Gastroesophageal sphincter (tissue), 4 donors: ENCODE results near the gene FBLN1. TPM values are rescaled to one million over a fixed set of nuclear protein-coding genes. Genes with fewer than 3 reads are reported as not detected.

ENCODE experiments used
- ATAC-seq: fragments of 150-250 bp; one replicate; pipeline ENCODE4 v1.9.1; 2016; ENCODE audit warnings: mild to moderate bottlenecking, moderate library complexity
- H3K27ac ChIP-seq, 4 donors: fragments of 200-600 bp; sonication (generic) in 3 of 4; 1 replicate in 3 of 4; 2 replicates in 1 of 4; pipeline ENCODE4 v1.5.1; 2016 to 2019
- H3K27me3 ChIP-seq: fragments of 200-600 bp; sonication (generic); one replicate; pipeline ENCODE4 v1.5.1; 2019
- H3K36me3 ChIP-seq, 2 donors: fragments of 200-600 bp; sonication (generic); one replicate each; pipeline ENCODE4 v1.5.1; 2019; ENCODE audit warnings: control low read depth in 1 of 2
- H3K4me1 ChIP-seq, 3 donors: fragments of 200-600 bp; sonication (generic); 1 replicate in 2 of 3; 2 replicates in 1 of 3; pipeline ENCODE4 v1.5.1; 2016 to 2019; ENCODE audit warnings: control low read depth in 2 of 3
- H3K4me3 ChIP-seq, 2 donors: fragments of 200-600 bp; sonication (generic); one replicate each; pipeline ENCODE4 v1.5.1; 2019; ENCODE audit warnings: mild to moderate bottlenecking in 1 of 2, moderate library complexity in 1 of 2
- H3K9me3 ChIP-seq, 3 donors: fragments of 200-600 bp; sonication (generic); one replicate each; pipeline ENCODE4 v1.5.1; 2017 to 2019; ENCODE audit warnings: control low read depth in 2 of 3
- EP300 ChIP-seq: sonication (generic); formaldehyde crosslinking; IDR thresholded peaks from one replicate; pipeline ENCODE4 v1.6.1; 2017; ENCODE audit warnings: antibody characterized with exemption, mild to moderate bottlenecking
- POLR2A ChIP-seq, 2 donors: fragments of 450-650 bp; IDR thresholded peaks; one replicate each; pipeline ENCODE4 v1.6.1; 2017; ENCODE audit warnings: antibody characterized with exemption in 2 of 2, mild to moderate bottlenecking in 2 of 2, moderate library complexity in 1 of 2
- POLR2AphosphoS5 ChIP-seq: sonication (generic); formaldehyde crosslinking; IDR thresholded peaks from one replicate; pipeline ENCODE4 v1.6.1; 2017; ENCODE audit warnings: antibody characterized with exemption
- WGBS, 2 donors: methylation state at CpG; one replicate each; pipeline ENCODE4 v1.1.5; 2018; ENCODE audit warnings: low coverage in 1 of 2; 5-methylcytosine and 5-hydroxymethylcytosine counted together
- total RNA-seq, 4 donors: library from RNA; depleted of rRNA; stranded (reverse); fragments of >200 nt; gene quantifications; one replicate each; pipeline ENCODE4 v1.1.0, GENCODE V29; 2016
- TF ChIP-seq, protein P1 (sequence below), 4 experiments: fragments of 200-600 bp in 2 of 4; fragments of 450-650 bp in 2 of 4; sonication (generic) in 1 of 4; IDR thresholded peaks; one replicate each; pipeline ENCODE4 v1.5.1; 2017 to 2019; ENCODE audit warnings: antibody characterized with exemption in 4 of 4, mild to moderate bottlenecking in 2 of 4, moderate library complexity in 2 of 4

Gene FBLN1
- total RNA-seq, 4 donors from 2014 or later = 241 to 597 (median 382) TPM

DNA sequence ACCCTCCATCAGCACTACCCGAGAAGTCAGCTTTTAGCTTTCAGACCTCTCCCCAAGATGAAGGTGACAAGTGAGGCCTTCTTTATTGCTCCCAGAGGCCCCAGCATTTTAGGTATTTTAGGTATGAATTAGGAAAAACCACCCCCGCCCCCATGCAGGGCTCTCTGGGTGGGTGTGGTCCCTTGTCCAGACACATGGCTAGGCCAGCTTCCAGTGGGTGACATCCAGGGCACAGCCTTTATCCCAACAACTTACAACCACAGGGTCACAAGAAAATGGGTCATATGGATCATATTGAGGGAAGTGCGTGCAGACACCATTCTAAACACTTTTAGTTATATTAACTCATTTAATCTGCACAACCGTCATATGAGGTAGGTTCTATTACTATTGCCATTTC lies 47.1 kb upstream of the FBLN1 start:
- Histone ChIP-seq H3K4me3 (no peak overlapping the region), H3K9me3 (no peaks in the 10 kb centered on the region), H3K4me1 (peaks cover 0 to 24% (median 0%) of the 10 kb centered on the region in 3 donors), H3K27me3 (no peaks in the 10 kb centered on the region), H3K36me3 (no peaks in the 10 kb centered on the region), H3K27ac (no peak overlapping the region)
- WGBS, 2 donors = 92% methylated on average over 2 of the region's 4 CpGs; no CpG with 5 or more reads in 1 of the 2 donors
- ATAC-seq = no peak
- TF ChIP-seq, protein P1, sequence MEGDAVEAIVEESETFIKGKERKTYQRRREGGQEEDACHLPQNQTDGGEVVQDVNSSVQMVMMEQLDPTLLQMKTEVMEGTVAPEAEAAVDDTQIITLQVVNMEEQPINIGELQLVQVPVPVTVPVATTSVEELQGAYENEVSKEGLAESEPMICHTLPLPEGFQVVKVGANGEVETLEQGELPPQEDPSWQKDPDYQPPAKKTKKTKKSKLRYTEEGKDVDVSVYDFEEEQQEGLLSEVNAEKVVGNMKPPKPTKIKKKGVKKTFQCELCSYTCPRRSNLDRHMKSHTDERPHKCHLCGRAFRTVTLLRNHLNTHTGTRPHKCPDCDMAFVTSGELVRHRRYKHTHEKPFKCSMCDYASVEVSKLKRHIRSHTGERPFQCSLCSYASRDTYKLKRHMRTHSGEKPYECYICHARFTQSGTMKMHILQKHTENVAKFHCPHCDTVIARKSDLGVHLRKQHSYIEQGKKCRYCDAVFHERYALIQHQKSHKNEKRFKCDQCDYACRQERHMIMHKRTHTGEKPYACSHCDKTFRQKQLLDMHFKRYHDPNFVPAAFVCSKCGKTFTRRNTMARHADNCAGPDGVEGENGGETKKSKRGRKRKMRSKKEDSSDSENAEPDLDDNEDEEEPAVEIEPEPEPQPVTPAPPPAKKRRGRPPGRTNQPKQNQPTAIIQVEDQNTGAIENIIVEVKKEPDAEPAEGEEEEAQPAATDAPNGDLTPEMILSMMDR (IDR thresholded peaks at IDR 0.05) = no peak
- no peak for TF ChIP-seq EP300
- no peak for TF ChIP-seq POLR2A (IDR thresholded peaks at IDR 0.05)
- no peak for TF ChIP-seq POLR2AphosphoS5

DNA sequence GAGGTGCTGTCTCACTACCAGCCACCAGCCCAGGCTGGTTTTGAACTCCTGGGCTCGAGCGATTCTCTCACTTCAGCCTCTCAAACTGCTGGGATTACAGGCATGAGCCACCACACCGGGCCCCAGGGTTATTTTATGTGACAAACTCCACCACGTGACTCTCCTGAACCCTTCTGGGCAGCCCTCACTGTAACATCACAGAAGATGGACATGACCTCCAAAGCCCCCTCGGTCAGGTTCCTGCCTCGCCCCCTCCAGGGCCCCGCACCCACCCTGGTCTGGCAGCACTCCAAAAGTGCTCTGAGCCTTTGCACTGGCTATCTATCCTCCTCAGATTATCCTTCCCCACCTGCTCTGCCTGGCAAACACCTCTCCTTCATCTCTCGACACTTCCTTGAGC lies 45.9 kb upstream of the FBLN1 start:
- TF ChIP-seq EP300 = no peak
- TF ChIP-seq, protein P1 (IDR thresholded peaks at IDR 0.05) = no peak
- no peak for TF ChIP-seq POLR2AphosphoS5
- TF ChIP-seq POLR2A (IDR thresholded peaks at IDR 0.05) = no peak
- Histone ChIP-seq H3K27ac (no peak overlapping the region), H3K9me3 (no peaks in the 10 kb centered on the region), H3K36me3 (no peaks in the 10 kb centered on the region), H3K4me3 (no peak overlapping the region), H3K27me3 (no peaks in the 10 kb centered on the region), H3K4me1 (peaks cover 0 to 17% (median 0%) of the 10 kb centered on the region in 3 donors)
- 91% methylated on average over 6 of the region's 8 CpGs; no CpG with 5 or more reads in 1 of the 2 donors for WGBS, 2 donors
- ATAC-seq = no peak

DNA sequence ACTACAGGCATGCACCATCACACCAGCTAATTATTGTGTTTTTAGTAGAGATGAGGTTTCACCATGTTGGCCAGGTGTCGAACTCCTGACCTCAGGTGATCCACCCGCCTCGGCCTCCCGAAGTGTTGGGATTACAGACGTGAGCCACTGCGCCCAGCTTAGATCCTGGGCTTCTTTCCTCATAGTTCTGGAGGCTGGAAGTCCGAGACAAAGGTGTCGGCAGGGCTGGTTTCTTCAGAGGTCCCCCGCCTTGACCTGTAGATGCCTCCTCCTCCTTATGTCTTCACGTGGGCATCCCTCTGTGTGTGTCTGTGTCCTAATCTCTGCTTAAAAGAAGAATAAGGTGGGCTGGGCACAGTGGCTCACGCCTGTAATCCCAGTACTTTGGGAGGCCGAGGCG lies 44.2 kb upstream of the FBLN1 start:
- 95% methylated on average over 4 of the region's 13 CpGs; no CpG with 5 or more reads in 1 of the 2 donors for WGBS, 2 donors
- Histone ChIP-seq H3K4me1 (peaks cover 0 to 4% (median 0%) of the 10 kb centered on the region in 3 donors), H3K4me3 (no peak overlapping the region), H3K9me3 (no peaks in the 10 kb centered on the region), H3K27me3 (no peaks in the 10 kb centered on the region), H3K27ac (no peak overlapping the region), H3K36me3 (no peaks in the 10 kb centered on the region)
- no peak for TF ChIP-seq POLR2A (IDR thresholded peaks at IDR 0.05)
- no peak for TF ChIP-seq EP300
- TF ChIP-seq, protein P1 (IDR thresholded peaks at IDR 0.05) = no peak
- TF ChIP-seq POLR2AphosphoS5 = no peak
- no peak for ATAC-seq

DNA sequence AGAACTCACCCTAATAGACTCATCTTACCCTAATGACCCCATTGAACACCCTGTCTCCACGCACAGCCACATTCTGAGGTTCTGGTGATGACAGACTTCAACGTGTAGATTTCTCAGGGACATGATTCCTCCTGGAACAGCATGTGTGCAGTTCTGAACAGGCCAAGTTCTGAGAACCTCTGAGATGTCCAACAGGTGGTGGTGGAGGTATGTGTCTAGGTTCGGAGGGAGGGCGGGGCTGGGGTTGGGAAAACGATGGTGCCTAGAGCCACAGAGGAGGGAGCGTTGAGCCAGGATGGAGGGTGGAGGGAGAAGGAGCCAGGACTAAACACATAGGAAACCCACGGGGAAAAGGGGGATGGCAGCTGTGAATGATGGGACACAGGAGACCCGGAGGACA lies 43.4 kb upstream of the FBLN1 start:
- Histone ChIP-seq H3K4me1 (peaks cover 0 to 4% (median 0%) of the 10 kb centered on the region in 3 donors), H3K27me3 (no peaks in the 10 kb centered on the region), H3K9me3 (no peaks in the 10 kb centered on the region), H3K36me3 (no peaks in the 10 kb centered on the region), H3K27ac (peak overlapping the region in 3 of 4 donors; percentile 47 to 74 (median 65)), H3K4me3 (no peak overlapping the region)
- ATAC-seq = no peak
- 80 to 100% methylated on average over 2 to 6 of the region's 8 CpGs for whole genome bisulfite sequencing, 2 donors
- TF ChIP-seq, protein P1 (IDR thresholded peaks at IDR 0.05) = no peak
- TF ChIP-seq POLR2AphosphoS5 (no peak), POLR2A (IDR thresholded peaks at IDR 0.05) (no peak), EP300 (no peak)

DNA sequence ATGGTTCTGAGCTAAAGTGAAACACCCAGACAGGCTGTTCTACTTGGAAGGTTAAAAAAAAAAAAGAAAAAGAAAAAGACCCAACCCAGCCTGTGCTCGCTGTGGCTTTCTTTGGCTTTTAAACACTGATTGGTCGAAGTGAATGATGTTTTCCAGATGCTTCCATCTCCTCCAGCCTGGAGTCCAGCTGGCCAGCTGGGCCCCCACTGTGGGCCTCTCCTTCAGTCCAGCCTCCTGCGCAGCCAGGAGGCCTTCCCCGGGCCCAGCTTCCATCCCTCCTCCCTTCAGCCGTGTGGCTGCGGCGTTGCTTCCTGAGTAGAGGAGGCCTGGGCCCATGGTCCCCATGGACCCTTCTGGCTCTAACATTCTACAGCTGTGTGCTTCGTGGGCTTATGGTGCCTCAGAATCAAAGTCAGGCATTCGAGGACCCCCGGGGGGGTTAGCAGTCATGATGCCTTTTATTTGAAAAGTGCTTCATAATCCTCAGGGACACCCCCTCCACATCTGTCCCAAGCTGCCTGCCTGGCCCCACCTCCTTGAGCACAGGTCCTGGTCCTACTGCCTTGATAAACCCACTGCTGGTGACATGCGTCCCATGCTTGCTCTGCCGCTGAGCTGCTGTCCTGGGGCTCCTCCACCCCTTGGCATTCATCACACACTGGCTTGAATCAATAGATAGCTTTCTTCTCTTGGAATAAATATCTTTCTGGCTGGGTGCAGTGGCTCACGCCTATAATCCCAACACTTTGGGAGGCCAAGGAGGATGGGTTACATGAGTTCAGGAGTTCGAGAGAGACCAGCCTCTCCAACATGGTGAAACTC lies 42.2 kb upstream of the FBLN1 start:
- H3K4me3 ChIP-seq = no peak overlapping the region
- no peaks in the 10 kb centered on the region for H3K36me3 ChIP-seq
- H3K27me3 ChIP-seq = no peaks in the 10 kb centered on the region
- no peaks in the 10 kb centered on the region for H3K9me3 ChIP-seq
- WGBS, 2 donors = 32 to 34% methylated on average over 5 to 8 of the region's 14 CpGs
- peaks cover 0 to 4% (median 0%) of the 10 kb centered on the region in 3 donors for H3K4me1 ChIP-seq
- H3K27ac ChIP-seq = peak overlapping the region in 3 of 4 donors; percentile 58 to 74 (median 65)
- peak; percentile 62 for TF ChIP-seq POLR2AphosphoS5
- no peak for TF ChIP-seq EP300
- peak; percentile 94 for ATAC-seq
